Cortex of kidney (tissue), 1 donor: ENCODE data around the gene ZNF621.

ENCODE experiments used
- DNase-seq: peaks from one replicate; lab custom pipeline; 2025; lab: John Stamatoyannopoulos, UW

The ZNF621 gene

DNA sequence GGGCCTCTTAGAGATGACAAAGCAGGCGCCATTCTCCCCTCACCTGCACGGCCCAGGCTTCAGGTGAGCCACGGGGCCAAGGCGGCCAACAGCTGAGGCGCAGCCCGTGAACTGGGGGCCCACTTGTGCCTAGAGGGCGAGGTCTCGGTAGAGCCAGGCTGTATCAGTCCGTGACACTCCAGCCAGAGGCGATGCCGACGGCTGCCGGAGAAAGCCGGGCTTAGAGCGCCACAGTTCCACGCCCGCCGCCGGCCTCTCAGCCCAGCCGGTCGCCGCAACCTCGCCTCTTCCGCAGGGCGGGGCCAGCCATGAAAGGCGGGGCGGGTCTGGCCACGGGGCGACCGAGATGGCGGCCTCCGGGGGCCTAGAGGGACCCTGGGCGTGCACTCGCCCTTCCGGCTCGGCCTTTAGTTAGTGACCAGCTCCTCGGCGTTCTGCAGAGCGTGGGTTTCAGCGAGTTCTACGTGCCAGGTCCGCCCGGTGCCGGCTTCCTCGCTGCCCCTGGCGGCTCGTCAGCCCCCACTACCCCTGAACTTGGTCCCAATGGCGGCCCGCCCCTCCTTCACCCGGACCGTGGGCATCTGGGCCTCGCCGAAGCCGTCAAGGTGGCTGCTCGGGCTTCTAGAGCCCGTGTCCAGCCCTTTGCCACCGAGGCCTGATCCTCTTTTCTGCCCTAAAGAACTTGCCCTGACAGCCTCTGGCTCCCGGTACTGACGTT is at the start of gene ZNF621:
Gene ZNF621 (plus strand): TSS at position 393 of the 718 bp plus-strand sequence. CDS start 881 bp downstream, outside the sequence.
- DNase-seq: peak; percentile 57

DNA sequence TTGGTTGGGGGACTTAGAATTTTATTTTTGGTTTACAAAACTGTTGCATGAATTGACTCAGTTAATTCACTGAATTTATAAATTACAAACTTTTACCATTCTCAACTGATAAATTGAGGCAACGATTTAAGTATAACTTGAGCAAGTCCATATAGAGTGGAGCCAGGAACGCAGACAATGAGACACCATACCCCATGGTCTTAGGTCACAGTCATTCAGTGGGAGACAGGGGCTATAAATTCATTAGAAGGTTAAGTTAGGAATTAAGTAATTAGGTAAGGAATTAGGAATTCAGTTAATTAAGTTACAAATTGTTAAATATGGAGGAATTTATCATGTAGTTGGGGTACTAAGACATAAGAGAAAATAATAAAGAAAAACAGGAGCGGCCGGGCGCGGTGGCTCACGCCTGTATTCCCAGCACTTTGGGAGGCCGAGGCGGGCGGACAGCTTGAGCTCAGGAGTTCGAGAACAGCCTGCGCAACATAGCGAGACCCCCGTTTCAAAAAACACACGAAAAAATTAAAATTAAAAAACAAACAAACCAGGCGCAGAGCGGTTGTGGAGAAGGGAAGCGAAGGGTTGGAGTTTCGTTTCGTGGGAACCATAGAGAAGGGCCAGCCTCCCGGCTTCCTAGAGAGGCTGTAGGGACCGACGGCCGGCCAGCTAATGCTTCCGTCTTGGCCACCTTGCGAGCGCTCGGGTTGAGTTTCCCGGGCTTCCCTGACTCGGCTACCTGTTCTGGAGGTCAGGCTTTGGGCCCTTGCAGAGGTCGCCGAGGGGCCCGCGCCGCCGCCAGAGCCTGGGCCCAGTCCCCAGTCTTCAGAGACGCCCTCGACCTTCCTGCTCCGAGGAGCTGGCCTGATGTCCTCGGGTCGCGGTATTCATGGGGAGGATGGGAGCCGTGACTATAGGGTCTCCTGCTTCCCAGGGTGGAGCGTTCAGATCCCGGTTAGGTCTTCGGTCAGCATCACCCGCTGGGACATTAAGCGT is 48.0 kb upstream of the ZNF621 start, which contains the start of gene ZNF619:
Gene ZNF619 (plus strand): TSS at position 645 of the 993 bp plus-strand sequence. CDS start 858 bp downstream, outside the sequence.
- no peak for DNase-seq

DNA sequence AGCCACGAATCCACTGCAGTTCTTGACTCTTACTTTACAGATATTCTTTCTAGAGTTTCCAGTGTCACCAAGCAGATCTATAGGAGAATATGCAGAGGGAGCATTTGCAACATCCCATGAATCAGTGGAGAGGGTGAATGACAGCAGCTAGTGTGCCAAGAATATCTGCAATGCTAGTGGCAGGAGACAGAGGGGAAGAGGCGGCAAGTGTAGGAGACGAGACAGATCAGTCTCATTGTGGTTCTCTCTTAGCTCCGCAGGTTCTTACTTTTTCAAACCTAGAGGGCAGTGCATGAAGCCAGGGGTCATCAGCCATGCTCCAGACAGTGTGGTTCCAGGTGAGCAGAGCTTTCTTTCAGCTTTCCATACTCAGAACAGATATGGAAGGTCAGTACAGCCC is 47.1 kb upstream of the ZNF621 start:
- no peak for DNase-seq

DNA sequence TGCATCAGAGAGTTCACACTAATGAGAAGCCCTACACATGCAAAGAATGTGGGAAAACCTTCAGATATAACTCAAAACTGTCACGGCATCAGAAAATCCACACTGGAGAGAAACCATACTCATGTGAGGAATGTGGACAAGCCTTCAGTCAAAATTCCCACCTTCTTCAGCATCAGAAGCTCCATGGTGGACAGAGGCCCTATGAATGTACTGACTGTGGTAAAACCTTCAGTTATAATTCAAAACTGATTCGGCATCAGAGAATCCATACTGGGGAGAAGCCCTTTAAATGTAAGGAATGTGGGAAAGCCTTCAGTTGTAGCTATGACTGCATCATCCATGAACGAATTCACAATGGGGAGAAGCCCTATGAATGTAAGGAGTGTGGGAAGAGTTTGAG is 37.6 kb upstream of the ZNF621 start:
- DNase-seq: no peak

DNA sequence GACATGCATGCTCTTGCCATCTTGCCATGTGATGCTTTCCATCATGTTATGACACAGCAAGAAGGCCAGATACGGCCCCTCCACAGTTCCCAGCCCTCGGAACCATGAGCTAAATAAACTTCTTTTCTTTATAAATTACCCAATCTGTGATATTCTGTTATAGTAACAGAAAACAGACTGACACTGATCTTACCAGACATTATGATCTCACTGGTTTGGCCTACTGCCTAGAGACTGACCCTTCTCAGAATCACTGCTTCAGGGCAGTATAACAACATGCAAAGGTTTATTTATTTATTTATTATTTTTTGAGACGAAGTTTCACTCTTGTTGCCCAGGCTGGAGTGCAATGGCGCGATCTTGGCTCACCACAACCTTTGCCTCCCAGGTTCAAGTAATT is 33.8 kb upstream of the ZNF621 start:
- no peak for DNase-seq

DNA sequence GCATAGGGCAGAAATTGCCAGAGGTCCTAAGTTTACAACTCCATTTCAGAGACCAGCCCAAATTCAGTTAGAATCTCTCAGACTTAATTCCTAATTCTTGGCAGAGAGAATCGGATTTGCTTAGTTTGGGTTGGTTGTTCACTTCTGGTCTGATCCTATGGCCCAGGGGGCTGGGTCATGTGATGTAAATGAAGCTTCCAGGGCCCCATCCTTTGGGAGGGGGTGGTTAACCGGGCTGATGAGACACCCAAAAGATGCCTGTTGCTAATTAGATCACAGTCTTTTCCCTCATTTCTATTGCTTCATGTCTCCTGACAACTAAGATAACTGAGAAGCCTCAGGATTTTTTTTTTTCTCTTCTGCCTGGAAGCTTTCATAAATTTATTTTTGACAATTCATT is 30.1 kb upstream of the ZNF621 start:
- no peak for DNase-seq

DNA sequence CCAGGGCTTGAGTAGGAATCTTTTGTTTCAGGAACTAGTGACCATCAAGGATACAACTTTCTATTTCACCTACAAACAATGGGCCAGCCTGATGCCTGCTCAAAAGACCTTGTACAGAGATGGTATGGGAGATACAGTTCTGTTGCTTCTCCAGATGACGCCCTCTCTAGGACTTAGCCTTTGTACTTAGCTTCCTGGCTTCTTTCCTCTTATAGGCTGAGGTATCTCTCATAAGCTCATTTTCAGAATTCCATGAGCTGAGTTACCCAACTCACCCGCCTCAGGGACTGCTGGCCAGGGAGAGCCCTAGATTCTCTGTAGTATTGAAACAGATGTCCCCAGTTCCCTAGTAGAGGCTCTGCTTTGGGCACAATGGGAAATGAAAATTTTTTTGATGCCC is 27.5 kb upstream of the ZNF621 start:
- DNase-seq: no peak

DNA sequence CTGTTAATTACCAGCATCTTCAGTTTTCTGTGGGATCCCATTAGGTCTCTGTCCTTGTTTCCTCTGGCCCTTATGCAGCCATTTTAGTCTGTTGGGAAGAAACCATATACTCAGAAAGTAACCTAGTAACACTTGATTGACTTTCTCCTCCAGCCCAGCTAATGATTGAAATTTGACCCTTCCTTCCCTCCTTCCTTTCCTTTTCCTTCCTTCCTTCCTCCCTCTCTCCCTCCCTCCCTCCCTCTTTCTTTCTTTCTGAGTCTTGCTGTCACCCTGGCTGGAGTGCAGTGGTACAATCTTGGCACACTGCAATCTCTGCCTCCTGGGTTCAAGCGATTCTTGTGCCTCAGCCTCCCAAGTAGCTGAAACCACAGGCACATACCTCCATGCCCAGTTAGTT is 24.8 kb upstream of the ZNF621 start:
- no peak for DNase-seq

DNA sequence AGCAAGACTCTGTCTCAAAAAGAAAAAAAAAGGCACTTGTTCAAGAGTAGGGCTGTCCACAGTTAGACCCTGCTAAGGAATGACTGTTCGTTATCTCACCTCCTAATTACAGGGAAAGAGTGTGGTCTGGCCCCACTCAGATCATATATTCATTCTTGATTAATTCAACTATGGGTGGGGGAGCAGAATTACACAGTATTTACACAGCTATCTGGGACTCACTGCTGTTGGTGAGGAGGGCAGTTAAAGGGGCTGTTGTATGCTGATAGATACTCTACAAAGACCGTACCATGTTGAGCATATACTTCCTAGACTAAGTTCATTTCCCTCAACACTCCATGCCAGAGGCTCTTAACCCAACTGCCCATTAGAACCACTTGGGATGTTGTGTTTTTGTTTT is 22.7 kb upstream of the ZNF621 start:
- DNase-seq: no peak

DNA sequence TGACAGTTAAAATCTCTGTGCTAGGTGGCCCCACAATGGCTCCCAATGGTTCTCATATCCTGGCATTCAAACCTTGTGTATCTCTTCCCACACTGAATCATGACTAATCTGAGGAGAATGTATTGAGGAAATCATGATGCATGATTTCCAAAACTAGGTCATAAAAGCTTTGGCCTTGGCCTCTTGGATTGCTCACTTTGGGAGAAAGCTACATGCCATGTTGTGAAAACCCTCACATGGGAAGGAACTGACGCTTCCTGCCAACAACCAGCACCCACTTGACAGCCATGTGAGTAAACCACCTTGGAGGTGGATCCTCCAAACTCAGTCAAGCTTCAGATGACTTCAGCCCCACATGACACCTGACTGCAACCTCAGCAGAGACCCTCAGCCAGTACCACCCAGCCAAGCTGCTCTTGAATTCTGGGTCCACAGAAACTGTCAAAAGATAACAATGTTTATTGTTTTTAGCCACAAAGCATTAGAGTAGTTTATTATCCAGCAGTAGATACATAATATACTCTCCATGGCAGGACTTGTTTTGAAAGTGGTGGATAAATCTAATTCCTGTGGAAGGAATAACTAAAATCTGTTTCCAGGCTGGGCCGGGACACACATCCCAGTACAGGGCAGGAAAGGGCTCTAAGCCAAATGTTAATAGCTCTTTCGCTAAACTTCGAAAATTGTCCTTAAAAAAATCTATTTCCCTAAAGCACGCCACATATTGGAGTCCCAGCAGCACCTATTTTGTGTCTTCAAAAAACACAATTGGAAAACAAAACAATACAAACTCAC is 19.9 kb upstream of the ZNF621 start:
- no peak for DNase-seq

DNA sequence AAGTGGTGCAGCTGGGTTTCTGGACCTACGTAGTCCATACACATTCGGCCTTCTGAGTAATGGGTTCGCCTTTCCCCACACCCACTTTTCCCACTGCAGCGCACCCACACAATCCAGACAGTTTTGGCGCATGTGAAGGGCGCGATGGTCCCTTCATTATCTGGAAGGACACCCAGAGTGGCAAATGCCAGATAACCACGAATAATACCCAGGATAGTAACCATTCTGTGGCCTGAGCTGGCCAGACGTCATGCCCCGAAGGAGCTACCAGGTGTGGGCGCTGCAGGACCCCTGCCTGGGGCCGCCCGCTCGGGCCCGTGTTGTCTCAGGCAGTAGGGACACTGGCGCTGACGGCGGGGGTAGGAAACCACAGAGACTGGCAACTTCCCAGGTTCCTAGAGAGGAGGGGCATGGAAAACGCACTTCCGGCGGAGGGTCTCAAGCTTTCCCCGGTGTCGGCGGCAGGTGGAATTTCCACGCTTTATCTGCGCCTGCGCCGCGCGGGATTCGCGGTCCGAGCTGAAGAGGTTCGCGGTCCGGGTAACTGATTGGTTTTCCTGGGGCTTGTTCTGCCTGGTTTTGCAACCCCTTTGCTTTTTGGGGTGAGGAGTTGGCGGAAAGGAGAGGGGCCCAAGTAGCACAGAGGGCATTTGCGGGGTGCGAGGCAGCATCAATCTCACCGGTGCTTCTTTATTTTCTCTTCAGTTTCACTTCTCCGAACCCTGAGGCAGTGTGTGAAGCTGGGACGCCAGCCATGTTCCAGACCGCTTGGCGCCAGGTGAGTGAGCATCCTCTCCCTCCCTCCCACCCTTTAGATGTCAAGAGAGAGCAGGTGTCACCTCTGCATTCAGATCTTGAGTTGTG is 18.9 kb upstream of the ZNF621 start, which contains the start of gene ZNF620:
Gene ZNF620 (plus strand): TSS at position 441 of the 864 bp plus-strand sequence. CDS start 314 bp downstream, at position 755.
- DNase-seq: peak; percentile 48

DNA sequence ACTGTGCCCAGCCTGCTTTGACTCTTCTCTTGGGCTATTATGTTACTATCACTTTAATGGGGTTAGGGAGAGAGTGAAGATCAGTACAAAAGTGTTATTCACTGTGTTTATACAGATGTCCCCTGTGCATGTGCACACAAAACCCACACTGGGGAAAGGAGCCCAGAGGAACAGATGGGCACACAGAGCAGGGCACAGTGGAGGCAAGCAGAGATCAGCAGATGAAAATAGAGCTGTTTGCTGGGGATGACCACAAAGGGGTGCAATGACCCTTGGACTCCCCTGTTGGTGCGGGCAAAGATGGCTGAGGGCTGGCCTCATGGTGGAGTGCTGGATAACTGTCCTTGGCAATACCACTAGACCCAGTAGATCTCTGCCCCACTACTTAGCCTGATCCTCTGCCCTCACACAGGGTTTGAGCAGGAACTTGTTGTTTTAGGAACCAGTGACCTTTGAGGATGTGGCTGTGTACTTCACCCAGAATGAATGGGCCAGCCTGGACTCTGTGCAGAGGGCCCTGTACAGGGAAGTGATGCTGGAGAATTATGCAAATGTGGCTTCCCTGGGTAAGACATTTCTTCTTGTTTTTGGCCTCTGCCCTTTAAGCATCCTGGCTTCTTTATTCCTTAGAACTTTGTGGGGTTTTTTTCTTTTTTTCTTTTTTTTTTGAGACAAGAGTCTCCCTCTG is 13.6 kb upstream of the ZNF621 start:
- no peak for DNase-seq

DNA sequence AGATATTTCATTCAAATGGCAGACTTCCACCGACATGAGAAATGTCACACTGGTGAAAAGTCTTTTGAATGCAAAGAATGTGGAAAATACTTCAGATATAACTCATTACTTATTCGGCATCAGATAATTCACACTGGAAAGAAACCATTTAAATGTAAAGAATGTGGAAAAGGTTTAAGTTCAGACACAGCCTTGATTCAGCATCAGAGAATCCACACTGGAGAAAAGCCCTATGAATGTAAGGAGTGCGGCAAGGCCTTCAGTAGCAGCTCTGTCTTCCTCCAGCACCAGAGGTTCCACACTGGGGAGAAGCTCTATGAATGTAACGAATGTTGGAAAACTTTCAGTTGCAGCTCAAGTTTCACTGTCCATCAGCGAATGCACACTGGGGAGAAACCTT is 8.6 kb upstream of the ZNF621 start:
- DNase-seq: no peak

DNA sequence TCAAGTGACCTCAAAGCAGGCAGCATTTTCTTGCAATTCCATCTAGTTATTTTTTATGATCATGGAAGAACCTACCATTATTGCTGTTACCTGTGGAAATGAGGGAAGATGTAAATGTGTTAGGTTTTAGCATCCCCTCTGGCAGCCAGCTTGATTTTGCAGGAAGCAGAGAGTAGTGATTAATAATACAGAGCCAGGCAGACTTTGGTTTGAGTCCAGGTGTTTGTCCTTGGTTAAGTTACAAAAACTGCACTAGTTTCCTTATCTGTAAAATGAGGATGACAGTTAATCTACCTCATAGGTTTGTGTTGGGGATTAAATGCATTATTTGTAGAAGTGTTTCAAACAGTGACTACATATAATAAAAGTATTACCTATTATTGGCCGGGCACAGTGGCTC is 6.7 kb upstream of the ZNF621 start:
- DNase-seq: no peak

DNA sequence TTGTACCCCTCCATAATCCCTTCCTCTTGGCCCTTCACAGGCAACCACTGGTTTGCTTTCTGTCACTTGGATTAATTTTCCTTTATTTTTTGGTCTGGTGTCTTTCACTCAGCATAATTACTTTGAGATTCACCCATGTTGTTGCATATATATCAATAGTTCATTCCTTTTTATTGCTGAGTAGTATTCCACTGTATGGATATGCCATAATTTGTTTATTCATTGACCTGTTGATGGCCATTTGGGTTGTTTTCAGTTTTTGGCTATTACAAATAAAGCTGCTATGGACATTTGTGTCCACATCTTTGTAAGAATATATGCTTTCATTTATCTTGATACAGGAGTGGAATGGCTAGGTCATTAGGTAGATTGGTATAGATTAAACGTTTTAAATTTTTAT is 5.9 kb upstream of the ZNF621 start:
- no peak for DNase-seq

DNA sequence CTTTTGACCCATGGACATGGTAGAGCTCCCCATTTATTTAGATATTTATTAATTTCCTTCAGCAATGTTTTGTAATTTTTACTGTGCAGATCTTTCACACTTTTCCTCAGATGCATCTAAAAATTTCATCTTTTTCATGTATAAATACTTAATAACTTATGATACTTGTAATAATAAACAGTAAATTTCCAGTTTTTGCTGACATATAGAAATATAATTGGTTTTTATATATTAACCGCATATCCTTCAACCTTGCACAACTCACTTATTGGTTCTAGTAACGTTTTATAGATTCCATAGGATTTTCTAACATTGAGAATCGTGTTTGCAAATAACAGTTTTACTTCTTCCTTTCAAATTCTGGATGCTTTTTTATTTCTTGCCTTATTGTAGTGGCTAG is 3.5 kb upstream of the ZNF621 start:
- DNase-seq: no peak

DNA sequence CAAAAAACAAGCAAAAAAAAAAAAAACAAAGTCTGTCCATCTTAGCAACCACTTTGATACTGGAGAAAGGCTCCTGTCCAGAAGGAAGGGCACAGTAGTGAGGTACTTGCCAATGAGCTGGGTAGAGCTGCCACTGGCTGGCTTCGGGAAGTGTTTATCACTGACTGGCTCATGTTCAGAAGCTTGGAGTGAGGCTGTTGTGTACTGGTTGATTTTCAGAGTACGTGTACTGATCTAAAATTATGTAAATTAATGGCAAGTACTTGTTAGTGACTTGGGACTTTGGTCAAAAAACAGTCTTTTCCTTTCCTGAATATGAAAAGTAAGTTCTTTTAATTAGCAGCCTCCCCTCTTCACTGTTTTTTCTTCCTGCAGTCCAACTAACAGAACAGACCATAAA is 979 bp upstream of the ZNF621 start:
- no peak for DNase-seq

DNA sequence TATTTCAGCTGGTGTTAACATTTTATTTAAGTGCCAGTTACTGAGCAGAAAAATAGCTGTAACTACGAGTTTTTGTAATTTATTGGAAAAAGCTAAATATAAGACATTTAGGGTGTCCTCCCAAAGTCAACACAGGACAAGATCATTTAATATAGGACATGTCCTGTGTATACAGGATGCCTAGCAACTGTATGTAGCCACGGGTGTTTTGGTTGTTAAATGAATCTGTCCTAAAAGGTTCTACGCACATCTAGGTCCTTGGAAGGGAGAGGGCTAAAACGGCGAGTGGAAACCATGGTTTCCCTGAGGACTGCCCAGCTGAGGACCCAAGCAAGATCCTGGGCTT is 565 bp upstream of the ZNF621 start:
- no peak for DNase-seq

DNA sequence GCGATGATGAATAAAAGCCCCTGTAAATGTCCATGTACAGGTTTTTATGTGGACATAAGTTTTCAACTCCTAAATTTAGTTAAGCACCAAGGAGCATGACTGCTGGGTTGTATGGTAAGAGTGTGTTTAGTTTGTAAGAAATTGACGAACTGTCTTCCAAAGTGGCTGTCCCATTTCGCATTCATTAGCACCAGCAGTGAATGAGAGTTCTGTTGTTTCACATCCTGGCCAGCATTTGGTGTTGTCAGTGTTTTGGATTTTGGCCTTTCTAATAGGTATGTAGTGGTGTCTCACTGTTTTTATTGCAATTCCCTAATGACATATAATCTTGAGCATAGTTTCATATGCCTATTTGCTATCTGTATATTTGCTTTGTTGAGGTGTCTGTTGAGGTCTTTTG is 3.7 kb downstream of the ZNF621 start:
- no peak for DNase-seq

DNA sequence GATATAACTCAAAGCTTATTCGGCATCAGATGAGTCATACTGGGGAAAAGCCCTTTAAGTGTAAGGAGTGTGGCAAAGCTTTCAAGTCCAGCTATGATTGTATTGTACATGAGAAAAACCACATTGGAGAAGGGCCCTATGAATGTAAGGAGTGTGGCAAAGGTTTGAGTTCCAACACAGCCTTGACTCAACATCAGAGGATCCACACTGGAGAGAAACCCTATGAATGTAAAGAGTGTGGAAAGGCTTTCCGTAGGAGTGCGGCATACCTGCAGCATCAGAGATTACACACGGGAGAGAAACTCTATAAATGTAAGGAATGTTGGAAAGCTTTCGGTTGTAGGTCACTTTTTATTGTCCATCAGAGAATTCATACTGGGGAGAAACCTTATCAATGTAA is 7.5 kb downstream of the ZNF621 start:
- DNase-seq: no peak

DNA sequence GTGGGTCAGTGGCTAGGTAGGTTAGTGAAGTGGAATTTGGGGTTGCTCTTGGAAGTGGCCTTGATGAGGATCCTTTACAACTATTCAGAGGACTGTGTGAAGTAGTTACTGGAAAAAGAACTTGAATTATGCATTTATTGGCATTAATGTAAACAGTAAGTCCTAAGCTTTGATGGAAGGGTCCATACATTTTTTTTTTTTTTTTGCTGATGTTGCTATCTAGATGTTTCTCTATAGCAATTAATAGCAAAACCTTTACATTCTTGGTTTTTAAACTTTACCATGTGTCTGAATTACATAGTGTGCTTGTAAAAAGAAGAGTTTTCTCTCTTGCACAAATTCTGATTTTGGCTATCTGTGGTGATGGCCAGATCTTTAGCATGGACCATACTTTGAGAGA is 9.5 kb downstream of the ZNF621 start:
- DNase-seq: no peak
